GM10248 (cell line): ENCODE data around the gene PTPRF.

ENCODE experiments used
- CTCF ChIA-PET: fragments of 300-600 bp; sonication (Branson Sonifier 250); formaldehyde crosslinking; extraction: SDS; loops from one replicate; lab custom pipeline; 2021; ENCODE audit warnings: antibody characterized with exemption; lab: Yijun Ruan, JAX
- POLR2A ChIA-PET: fragments of 350-650 bp; sonication (Branson Sonifier 250); formaldehyde crosslinking; extraction: SDS; loops from one replicate; lab custom pipeline; 2020; ENCODE audit warnings: antibody characterized with exemption; lab: Yijun Ruan, JAX
- DNase-seq: peaks from one replicate; pipeline ENCODE4 v3.0.0; 2012; ENCODE audit errors: extremely low spot score
- CTCF ChIP-seq: IDR thresholded peaks from 2 replicates; pipeline ENCODE4 v1.5.1; 2012; ENCODE audit warnings: mild to moderate bottlenecking, low read depth; ENCODE audit errors: extremely low read depth, missing control alignments, control extremely low read depth

PTPRF gene

GRCh38 chr1:43540653-43541071, 10.0 kb downstream of the PTPRF start:
- CTCF ChIA-PET: interaction anchor here (1.0 kb wide), 1 partner anchor 16 kb away, joined by 4 read pairs; no protein-coding TSS in a partner anchor
- DNase-seq: no peak
- TF ChIP-seq CTCF: no peak
- POLR2A ChIA-PET: no interaction called here

GRCh38 chr1:43541141-43541540, 10.5 kb downstream of the PTPRF start:
- TF ChIP-seq CTCF: no peak
- no peak for DNase-seq
- CTCF ChIA-PET: interaction anchor here (1.0 kb wide), 1 partner anchor 15 kb away, joined by 4 read pairs; no protein-coding TSS in a partner anchor
- POLR2A ChIA-PET: no interaction called here

GRCh38 chr1:43541721-43542401, 11.2 kb downstream of the PTPRF start:
- no peak for TF ChIP-seq CTCF
- no peak for DNase-seq
- ChIA-PET CTCF (interaction anchor here (1.0 to 2.3 kb wide), 4 partner anchors 12 to 393 kb away, joined by 3 to 6 read pairs (median 4); no protein-coding TSS in a partner anchor), POLR2A (no interaction called here)

GRCh38 chr1:43542527-43543458, 12.1 kb downstream of the PTPRF start:
- no peak for TF ChIP-seq CTCF
- ChIA-PET CTCF (interaction anchor here (1.0 to 2.3 kb wide), 4 partner anchors 12 to 392 kb away, joined by 3 to 6 read pairs (median 4); no protein-coding TSS in a partner anchor), POLR2A (no interaction called here)
- DNase-seq: no peak

GRCh38 chr1:43543567-43543966, 12.9 kb downstream of the PTPRF start:
- no peak for DNase-seq
- POLR2A ChIA-PET: no interaction called here
- CTCF ChIA-PET: interaction anchor here (1.0 to 2.3 kb wide), 3 partner anchors 9 to 391 kb away, joined by 3 to 6 read pairs (median 3); no protein-coding TSS in a partner anchor
- TF ChIP-seq CTCF: no peak

GRCh38 chr1:43545339-43545694, 14.6 kb downstream of the PTPRF start:
- ChIA-PET CTCF (interaction anchor here (1.4 to 1.9 kb wide), 2 partner anchors 9 to 15 kb away, joined by 4 to 5 read pairs; no protein-coding TSS in a partner anchor), POLR2A (no interaction called here)
- TF ChIP-seq CTCF: no peak
- no peak for DNase-seq
